GM19023 (cell line): Measurements from ENCODE around the gene NPAS2.
A peak's percentile ranks its signal among the peaks of the same experiment; 100 is the strongest.

Experiments used
- ATAC-seq: cut with Tn5 transposase; IDR thresholded peaks from one replicate; pipeline ENCODE4 v1.9.1; 2021; ENCODE audit warnings: mild to moderate bottlenecking, moderate library complexity; ENCODE audit not compliant: unreplicated experiment

NPAS2 gene

GRCh38 chr2:100903534-100904258 lies 83.8 kb downstream of the NPAS2 start:
- no peak for ATAC-seq

- ATAC-seq: no peak
These were observed 85.3 kb downstream of the NPAS2 start for GRCh38 chr2:100905132-100905805.

DNA sequence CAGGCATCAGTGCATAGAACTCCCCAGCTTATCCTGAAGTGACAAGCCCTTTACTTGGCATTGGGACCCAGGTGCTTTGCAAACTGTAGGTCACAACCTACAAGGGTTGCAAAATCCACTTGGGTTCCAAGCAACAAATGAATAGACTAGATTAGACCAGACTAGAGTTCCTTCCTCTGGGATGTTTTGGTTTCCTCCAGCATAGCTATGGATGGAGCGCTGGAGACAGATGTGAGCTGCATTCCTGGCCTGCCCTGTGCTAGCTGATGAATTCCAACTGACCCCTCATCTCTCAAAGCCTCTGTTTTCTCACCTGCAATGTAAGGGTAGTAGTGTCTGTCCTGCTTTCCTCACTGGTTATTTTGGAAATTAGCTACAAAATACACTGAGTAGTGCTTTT lies 86.2 kb downstream of the NPAS2 start:
- no peak for ATAC-seq

DNA sequence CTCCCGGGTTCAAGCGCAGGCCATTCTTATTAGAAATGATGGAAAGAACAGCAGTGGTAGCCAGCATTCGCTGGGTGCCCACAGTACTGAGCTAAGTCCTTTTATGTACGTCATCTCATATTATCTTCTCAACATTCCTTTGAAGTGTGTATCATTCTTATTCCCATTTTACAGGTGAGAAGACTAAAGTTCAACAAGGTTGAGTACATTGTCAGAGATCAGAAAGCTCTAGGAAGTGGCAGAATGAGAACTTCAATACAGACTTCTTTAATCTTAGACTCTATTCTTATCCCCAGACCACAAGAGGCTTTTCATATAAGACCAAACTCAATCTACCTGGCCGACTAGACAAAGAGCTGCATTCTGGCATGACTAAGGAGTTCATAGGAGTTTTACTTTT lies 86.7 kb downstream of the NPAS2 start:
- ATAC-seq: no peak

DNA sequence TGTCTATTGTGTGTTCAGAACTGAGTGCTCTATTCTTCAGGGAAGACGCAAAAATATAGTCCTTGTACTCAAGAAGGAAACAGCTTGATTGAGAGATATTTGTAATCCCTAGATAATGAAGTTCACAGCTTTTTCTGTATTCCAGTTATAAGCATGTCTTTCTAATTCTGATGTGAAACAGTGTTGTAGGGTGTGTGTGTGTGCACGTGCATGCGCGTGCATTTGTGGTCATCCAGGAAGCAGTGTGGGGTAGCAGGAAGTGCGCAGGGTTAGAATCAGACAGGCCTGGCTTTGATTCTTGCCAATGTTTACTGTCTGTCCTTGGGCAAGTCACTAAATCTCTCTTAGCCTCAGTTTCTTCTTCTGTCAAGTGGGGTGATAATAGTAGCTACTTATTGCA lies 87.9 kb downstream of the NPAS2 start:
- no peak for ATAC-seq

DNA sequence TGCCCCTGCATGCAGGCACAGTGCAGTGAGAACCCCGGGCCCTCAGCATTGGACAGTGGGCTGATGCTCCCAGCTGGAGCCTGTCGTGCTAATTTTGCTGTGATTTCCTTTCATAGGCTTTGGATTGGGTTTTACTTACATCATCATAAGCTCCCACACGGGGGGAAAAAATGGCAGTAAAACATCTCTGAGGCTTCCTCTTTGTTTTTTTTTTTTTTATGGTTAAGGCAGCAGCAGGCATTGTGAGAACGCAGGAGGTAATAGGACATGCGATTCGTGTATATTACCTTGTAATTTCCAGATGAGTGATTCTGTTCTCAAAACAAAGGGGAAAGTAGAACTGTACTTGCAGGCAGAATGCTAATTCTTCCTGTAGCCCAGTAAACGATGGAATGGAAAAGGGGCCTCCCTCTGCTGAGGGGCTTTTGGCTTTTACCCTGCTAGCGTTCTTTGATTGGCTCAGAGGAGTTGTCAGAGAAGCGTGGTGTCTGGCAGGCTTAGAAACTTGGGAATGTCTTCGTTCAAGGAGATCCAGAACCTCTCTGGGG lies 89.7 kb downstream of the NPAS2 start:
- no peak for ATAC-seq

DNA sequence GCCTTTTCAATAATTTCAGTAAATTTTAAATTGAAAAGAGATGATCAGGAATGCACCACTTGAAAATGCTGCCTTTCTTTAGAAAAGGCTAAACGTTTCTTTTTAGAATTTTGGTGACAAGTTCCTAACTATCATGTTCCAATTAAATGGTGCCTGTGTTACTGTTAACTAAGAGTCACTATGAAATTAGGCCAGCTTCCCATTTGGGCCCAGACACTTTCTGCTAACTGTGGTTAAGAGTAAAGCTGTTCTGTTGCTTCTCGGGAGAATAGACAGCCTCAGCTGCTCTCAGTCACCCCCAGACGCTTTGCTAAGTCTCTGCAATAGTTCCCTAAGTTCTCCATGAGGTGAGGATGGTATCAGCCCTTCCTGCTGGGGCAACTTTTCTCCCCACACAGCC lies 90.2 kb downstream of the NPAS2 start:
- no peak for ATAC-seq

- ATAC-seq: no peak
These were observed 99.4 kb downstream of the NPAS2 start for GRCh38 chr2:100919316-100919715.

DNA sequence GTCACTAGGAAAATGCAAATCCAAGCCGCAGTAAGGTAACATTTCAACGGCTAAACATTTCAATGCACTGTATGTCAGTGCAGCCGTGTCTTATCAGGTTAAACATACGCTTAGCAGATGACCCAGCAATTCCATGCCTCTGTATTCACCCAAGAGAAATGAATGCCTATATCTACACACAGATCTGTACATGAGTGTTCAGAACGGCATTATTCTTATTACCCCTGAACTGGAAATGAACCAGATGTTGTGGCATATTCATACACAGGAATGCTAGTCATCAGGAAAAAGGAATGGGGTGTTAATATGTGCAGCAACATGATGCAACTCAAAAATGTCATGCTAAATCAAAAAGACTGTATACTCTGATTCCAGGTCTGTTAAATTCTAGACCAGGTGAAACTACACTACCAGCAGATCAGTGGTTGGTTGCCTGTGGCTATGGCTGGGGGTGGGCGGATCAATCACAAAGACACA lies 101.8 kb downstream of the NPAS2 start:
- ATAC-seq: no peak

GRCh38 chr2:100923461-100924060 lies 103.6 kb downstream of the NPAS2 start:
- ATAC-seq: no peak

- ATAC-seq: no peak
These were observed 104.2 kb downstream of the NPAS2 start for GRCh38 chr2:100924122-100924519.

DNA sequence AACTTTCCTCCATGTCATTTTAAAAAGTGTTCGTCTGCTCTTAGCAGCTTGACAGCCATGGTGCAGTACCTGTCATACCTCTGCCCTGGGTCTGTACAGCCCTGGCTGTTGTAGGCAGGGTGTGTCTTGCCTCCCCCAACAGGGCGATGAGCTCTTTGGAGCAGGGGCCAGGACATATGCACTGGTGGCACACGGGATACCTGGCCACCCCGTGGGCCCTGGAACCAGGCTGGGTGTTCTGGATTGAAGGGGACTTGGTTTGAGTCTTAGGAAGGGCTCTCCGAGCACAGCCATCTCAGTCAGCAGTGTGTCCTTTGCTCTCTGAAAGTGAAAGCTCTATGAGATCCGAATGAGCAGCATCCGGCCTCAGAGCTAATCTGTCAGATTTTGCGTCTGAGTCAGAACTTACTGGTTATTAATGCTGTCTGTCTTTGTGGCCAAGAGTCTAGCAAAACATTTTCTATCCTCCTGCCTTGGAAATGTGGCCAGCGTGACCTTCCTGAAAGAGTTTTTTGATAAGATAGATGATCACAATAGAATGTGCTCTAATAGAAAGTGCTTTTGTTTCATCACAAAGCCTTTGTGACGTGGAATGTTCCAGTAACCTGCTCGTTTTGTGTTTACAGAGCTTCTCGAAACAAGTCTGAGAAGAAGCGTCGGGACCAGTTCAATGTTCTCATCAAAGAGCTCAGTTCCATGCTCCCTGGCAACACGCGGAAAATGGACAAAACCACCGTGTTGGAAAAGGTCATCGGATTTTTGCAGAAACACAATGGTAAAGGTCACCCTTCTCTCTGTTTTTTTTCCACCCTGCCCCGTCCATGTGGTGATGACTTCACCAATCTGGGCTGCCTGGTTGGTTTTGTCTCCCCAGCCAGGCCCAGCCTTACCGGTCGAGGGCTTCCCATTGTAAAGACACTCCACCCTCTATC lies 104.8 kb downstream of the NPAS2 start:
- peak; percentile 92 for ATAC-seq

DNA sequence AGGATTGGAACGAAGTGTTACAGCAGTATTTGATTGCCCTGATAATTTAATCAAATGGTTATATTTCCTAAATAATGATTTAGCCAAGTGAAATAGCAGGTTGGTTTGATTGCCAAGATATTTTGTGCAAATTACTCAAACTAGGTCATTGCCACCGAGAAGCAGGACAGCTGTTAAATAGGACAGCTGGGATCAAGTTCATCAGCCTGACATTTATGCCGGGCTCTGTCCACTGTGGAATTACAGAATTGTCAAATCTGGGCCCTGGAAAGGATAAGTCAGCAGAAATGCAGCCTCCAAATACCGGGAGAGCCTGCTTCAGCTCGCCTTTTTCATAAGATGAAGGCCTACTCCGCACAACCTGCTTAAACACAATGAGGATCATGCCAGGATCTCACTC lies 108.3 kb downstream of the NPAS2 start:
- ATAC-seq: no peak

DNA sequence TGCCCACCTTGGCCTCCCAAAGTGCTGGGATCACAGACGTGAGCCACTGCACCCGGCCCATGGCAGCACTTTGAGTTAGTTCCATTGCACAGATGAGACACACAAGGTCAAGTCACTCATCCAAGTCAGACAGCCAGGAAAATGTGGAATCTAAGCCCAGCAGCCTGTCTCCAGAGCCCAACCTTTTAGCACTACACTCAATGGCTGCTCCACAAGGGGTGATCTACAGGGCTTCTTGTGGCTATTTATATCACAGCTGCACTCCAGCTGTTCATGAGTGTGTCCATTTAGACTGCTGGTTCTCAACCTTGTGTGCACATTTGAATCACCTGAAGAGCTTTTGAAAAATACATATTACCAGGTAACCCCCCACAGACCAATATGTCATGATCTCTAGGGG lies 109.2 kb downstream of the NPAS2 start:
- ATAC-seq: no peak

DNA sequence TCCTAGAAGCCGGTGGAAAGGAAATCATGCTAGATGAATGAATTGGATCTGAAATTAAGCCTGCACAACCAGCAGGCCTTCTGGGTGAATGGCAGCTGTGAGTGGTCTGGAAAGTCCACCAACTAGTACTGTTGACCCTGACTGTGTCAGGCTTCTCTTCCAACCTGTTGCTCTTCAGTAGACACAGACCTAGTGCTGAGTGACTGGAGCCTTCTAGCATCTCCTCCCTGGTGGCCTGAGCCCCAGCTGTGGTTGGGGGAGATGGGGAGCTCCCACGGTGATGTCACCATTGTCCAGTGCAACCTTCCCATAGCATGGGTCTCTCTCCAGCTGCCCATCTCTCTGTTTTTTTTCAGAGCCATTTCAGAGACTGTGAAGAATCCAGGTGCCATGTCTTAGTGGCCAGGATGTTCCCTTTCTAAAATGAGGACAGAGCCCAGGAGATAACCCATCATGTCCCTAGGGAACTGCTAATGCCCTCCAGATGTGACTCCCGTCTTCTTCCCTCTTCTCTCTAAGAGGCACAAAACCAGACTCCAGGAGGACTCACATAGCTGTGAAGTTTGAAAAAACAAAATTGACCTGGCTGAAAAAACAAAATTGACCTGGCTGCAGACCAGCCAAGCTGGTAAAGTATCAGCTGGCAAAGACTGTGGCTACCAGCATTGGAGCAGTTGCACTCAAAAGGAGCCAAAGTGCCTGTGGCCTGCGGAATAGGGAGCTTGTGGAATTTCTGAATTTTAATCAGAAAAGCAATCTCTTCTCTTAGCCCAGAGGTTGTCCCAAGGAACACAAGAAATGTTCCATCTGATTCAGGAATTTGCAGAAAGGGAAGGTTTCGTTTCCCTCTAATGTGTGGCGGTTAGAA lies 114.8 kb downstream of the NPAS2 start:
- ATAC-seq: no peak

DNA sequence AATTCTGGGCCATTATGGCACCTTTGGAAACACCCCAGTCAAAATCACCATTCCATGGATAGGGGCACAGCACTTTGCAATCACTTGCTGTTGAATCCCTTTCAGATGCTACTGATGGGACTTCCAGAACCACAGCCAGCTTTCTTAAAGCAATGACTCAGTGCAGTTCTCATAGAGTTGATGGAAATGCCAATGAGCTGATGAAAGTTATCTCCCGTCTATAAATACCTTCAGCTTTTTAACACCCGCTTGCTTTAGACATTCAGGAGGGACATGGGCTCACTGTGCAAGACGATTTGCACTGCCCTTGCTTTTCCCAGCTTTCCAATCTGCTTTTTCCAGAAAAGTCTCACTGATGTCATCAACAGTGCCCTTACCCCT lies 115.4 kb downstream of the NPAS2 start:
- ATAC-seq: no peak

GRCh38 chr2:100936070-100936741 lies 116.3 kb downstream of the NPAS2 start:
- ATAC-seq: no peak

DNA sequence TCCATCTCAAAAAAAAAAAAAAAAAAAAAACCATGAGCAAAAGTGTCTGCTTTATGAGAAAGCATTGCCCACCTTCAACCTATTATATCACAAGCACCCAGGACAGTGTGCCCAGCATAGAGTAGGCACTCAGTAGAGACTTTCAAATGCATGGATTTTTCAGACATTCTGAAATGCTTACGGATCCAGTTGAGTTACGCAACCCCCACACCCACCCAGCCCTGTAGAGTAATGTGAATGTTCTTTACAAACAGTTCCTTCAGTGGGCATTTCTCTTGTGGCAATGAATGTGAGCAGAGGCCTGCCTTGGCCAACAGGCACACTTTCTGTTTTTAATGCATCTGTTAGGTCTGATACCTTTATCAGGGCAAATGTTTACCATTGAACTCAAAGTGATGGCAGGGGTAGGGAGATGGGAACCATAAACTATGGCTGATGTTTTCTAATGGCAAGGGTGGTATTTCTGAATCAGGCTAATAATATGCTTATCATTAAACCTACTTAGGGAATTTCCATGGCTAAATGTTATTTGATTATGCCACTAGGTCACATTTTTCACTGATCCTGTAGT lies 117.1 kb downstream of the NPAS2 start:
- no peak for ATAC-seq
